Sigmoid colon (tissue), 7 donors: ENCODE measurements around the gene OR2AT4. TPM values are rescaled to one million over a fixed set of nuclear protein-coding genes. Genes with fewer than 3 reads are reported as not detected.

Experiments
- DNase-seq: peaks from one replicate; pipeline ENCODE4 v3.0.0-alpha.2; 2019
- H3K27ac ChIP-seq, 4 donors: fragments of 200-600 bp; sonication (generic); one replicate each; pipeline ENCODE4 v1.5.1; 2016 to 2019; ENCODE audit warnings: mild to moderate bottlenecking in 1 of 4
- H3K27me3 ChIP-seq, 3 donors: fragments of 200-600 bp; sonication (generic); one replicate each; pipeline ENCODE4 v1.5.1; 2019; ENCODE audit warnings: mild to moderate bottlenecking in 1 of 3
- H3K36me3 ChIP-seq, 4 donors: fragments of 200-600 bp; sonication (generic); one replicate each; pipeline ENCODE4 v1.5.1; 2016 to 2019
- H3K4me1 ChIP-seq, 4 donors: fragments of 200-600 bp; sonication (generic); one replicate each; pipeline ENCODE4 v1.5.1; 2017 to 2019
- H3K4me3 ChIP-seq, 4 donors: fragments of 200-600 bp; sonication (generic); one replicate each; pipeline ENCODE4 v1.5.1; 2017 to 2019; ENCODE audit warnings: mild to moderate bottlenecking in 2 of 4, moderate library complexity in 1 of 4
- H3K9me3 ChIP-seq, 4 donors: fragments of 200-600 bp in 3 of 4; sonication (generic) in 3 of 4; one replicate each; pipeline versions ENCODE4 v1.5.1 to v1.6.1; 2013 to 2019
- CTCF ChIP-seq, 4 experiments: fragments of 450-650 bp in 3 of 4; fragments of 200-600 bp in 1 of 4; IDR thresholded peaks; one replicate each; pipeline ENCODE4 v1.5.1; 2016 to 2019; ENCODE audit warnings: antibody characterized with exemption in 4 of 4, mild to moderate bottlenecking in 3 of 4, moderate library complexity in 2 of 4
- EP300 ChIP-seq, 4 donors: sonication (generic); formaldehyde crosslinking; IDR thresholded peaks; one replicate each; pipeline ENCODE4 v1.6.1; 2017; ENCODE audit warnings: antibody characterized with exemption in 4 of 4
- POLR2A ChIP-seq, 2 donors: fragments of 450-650 bp; IDR thresholded peaks; one replicate each; pipeline ENCODE4 v1.6.1; 2016; ENCODE audit warnings: antibody characterized with exemption in 2 of 2, mild to moderate bottlenecking in 2 of 2, moderate library complexity in 2 of 2
- POLR2AphosphoS5 ChIP-seq, 4 donors: sonication (generic); formaldehyde crosslinking; IDR thresholded peaks; one replicate each; pipeline ENCODE4 v1.6.1; 2017; ENCODE audit warnings: antibody characterized with exemption in 4 of 4
- WGBS, 2 donors: extraction: QIAGEN DNeasy Blood & Tissue Kit; methylation state at CpG; one replicate each; pipeline ENCODE4 v1.1.7; 2013; 5-methylcytosine and 5-hydroxymethylcytosine counted together
- intact Hi-C: fragments of 100-400 bp; cut with DNase I; formaldehyde crosslinking; loops from one replicate; pipeline ENCODE4 v1.15.1; 2023
- polyA plus RNA-seq, 3 donors: library from polyadenylated mRNA; stranded (reverse); fragments of 200-250 nt; gene quantifications; one replicate each; pipeline ENCODE4 v1.2.3, GENCODE V29; 2013
- total RNA-seq, 4 donors: library from RNA; depleted of rRNA; stranded (reverse); fragments of >200 nt; gene quantifications; one replicate each; pipeline ENCODE4 v1.1.0, GENCODE V29; 2016
- donor health status: healthy with polysubstance abuse.
- donor health status: Bipolar disorder and iron deficiency.
- donor health status: healthy.

Gene OR2AT4
- total and polyA plus RNA-seq, 7 donors, result not detected

GRCh38 chr11:75068559-75068958 is 28.1 kb downstream of the OR2AT4 start:
- intact Hi-C loops, result no loop called here
- H3K36me3 ChIP-seq, result no peaks in the 10 kb centered on the region
- H3K27ac ChIP-seq, result no peak overlapping the region
- H3K9me3 ChIP-seq, result no peaks in the 10 kb centered on the region
- no peak for DNase-seq
- H3K27me3 ChIP-seq, result peaks cover 0 to 19% (median 0%) of the 10 kb centered on the region in 3 donors
- no peak overlapping the region for H3K4me3 ChIP-seq
- H3K4me1 ChIP-seq, result no peaks in the 10 kb centered on the region
- TF ChIP-seq POLR2AphosphoS5 (IDR thresholded peaks at IDR 0.05) (no peak), CTCF (IDR thresholded peaks at IDR 0.05) (no peak), POLR2A (IDR thresholded peaks at IDR 0.05) (no peak), EP300 (IDR thresholded peaks at IDR 0.05) (no peak)

- Histone ChIP-seq H3K4me1 (no peaks in the 10 kb centered on the region), H3K27ac (no peak overlapping the region), H3K27me3 (peaks cover 0 to 14% (median 0%) of the 10 kb centered on the region in 3 donors), H3K9me3 (no peaks in the 10 kb centered on the region), H3K36me3 (no peaks in the 10 kb centered on the region), H3K4me3 (no peak overlapping the region)
- TF ChIP-seq CTCF (IDR thresholded peaks at IDR 0.05), result no peak
- no peak for TF ChIP-seq EP300 (IDR thresholded peaks at IDR 0.05)
- TF ChIP-seq POLR2A (IDR thresholded peaks at IDR 0.05), result no peak
- TF ChIP-seq POLR2AphosphoS5 (IDR thresholded peaks at IDR 0.05), result no peak
- WGBS, 2 donors, result 77 to 80% methylated on average over 7 of the region's 7 CpGs
- intact Hi-C loops, result no loop called here
- DNase-seq, result no peak
Measured at GRCh38 chr11:75066061-75066460, 30.6 kb downstream of the OR2AT4 start.

- Histone ChIP-seq H3K4me3 (no peak overlapping the region), H3K36me3 (no peaks in the 10 kb centered on the region), H3K27me3 (peaks cover 0 to 5% (median 0%) of the 10 kb centered on the region in 3 donors), H3K27ac (no peak overlapping the region), H3K4me1 (no peaks in the 10 kb centered on the region), H3K9me3 (no peaks in the 10 kb centered on the region)
- DNase-seq, result no peak
- TF ChIP-seq POLR2AphosphoS5 (IDR thresholded peaks at IDR 0.05), result no peak
- no peak for TF ChIP-seq EP300 (IDR thresholded peaks at IDR 0.05)
- TF ChIP-seq POLR2A (IDR thresholded peaks at IDR 0.05), result no peak
- no peak for TF ChIP-seq CTCF (IDR thresholded peaks at IDR 0.05)
- intact Hi-C loops, result no loop called here
- WGBS, 2 donors, result 45 to 63% methylated on average over 3 of the region's 3 CpGs
Measured at GRCh38 chr11:75063741-75064314, 32.8 kb downstream of the OR2AT4 start.

- intact Hi-C loops, result no loop called here
- Histone ChIP-seq H3K27me3 (no peaks in the 10 kb centered on the region), H3K4me3 (no peak overlapping the region), H3K36me3 (no peaks in the 10 kb centered on the region), H3K4me1 (no peaks in the 10 kb centered on the region), H3K27ac (no peak overlapping the region), H3K9me3 (no peaks in the 10 kb centered on the region)
- DNase-seq, result no peak
- TF ChIP-seq EP300 (IDR thresholded peaks at IDR 0.05) (no peak), CTCF (IDR thresholded peaks at IDR 0.05) (no peak), POLR2A (IDR thresholded peaks at IDR 0.05) (no peak), POLR2AphosphoS5 (IDR thresholded peaks at IDR 0.05) (no peak)
Measured at GRCh38 chr11:75059299-75059698, 37.4 kb downstream of the OR2AT4 start.

GRCh38 chr11:75056814-75057213 is 39.9 kb downstream of the OR2AT4 start:
- intact Hi-C loops, result no loop called here
- DNase-seq, result no peak
- TF ChIP-seq POLR2A (IDR thresholded peaks at IDR 0.05) (no peak), POLR2AphosphoS5 (IDR thresholded peaks at IDR 0.05) (no peak), EP300 (IDR thresholded peaks at IDR 0.05) (no peak), CTCF (IDR thresholded peaks at IDR 0.05) (no peak)
- H3K27ac ChIP-seq, result no peak overlapping the region
- H3K4me3 ChIP-seq, result no peak overlapping the region
- peaks cover 0 to 12% (median 1%) of the 10 kb centered on the region in 4 donors for H3K9me3 ChIP-seq
- no peaks in the 10 kb centered on the region for H3K36me3 ChIP-seq
- H3K27me3 ChIP-seq, result no peaks in the 10 kb centered on the region
- 61 to 82% methylated on average over 3 of the region's 3 CpGs for WGBS, 2 donors
- no peaks in the 10 kb centered on the region for H3K4me1 ChIP-seq
